HUES64 (cell line): ENCODE results near the gene FBXO21. TPM values are rescaled to one million over a fixed set of nuclear protein-coding genes. Genes with fewer than 3 reads are reported as not detected.
"Not testable (repeated sequence)": the region's sequence is repeated elsewhere in the genome, so short reads cannot be mapped to it uniquely, and the experiment has no call there.

ENCODE experiments used
- H3K27ac ChIP-seq: 2 replicates; pipeline ENCODE4 v1.7.0; 2013; ENCODE audit warnings: low read depth, low read length, inconsistent platforms
- H3K27me3 ChIP-seq: 2 replicates; pipeline ENCODE4 v1.6.1; 2013; ENCODE audit warnings: mild to moderate bottlenecking, low read length; ENCODE audit not compliant: insufficient read depth
- H3K36me3 ChIP-seq: 2 replicates; pipeline ENCODE4 v1.6.1; 2013; ENCODE audit warnings: mild to moderate bottlenecking, low read length; ENCODE audit not compliant: insufficient read depth
- H3K4me1 ChIP-seq: 2 replicates; pipeline ENCODE4 v1.6.1; 2013; ENCODE audit warnings: mild to moderate bottlenecking, low read length, moderate library complexity; ENCODE audit not compliant: insufficient read depth
- H3K4me3 ChIP-seq: 2 replicates; pipeline ENCODE4 v1.5.1; 2013; ENCODE audit warnings: mild to moderate bottlenecking, low read length, moderate library complexity
- H3K9ac ChIP-seq: 2 replicates; pipeline ENCODE4 v1.6.1; 2013; ENCODE audit warnings: mild to moderate bottlenecking, low read depth, low read length
- H3K9me3 ChIP-seq: 2 replicates; pipeline ENCODE4 v1.6.1; 2013; ENCODE audit warnings: low read depth, low read length; ENCODE audit not compliant: insufficient read depth
- WGBS: fragments of 150-250, 120-280 bp; methylation state at CpG from one replicate; pipeline ENCODE4 v1.1.7; 2013; ENCODE audit warnings: missing lambda C conversion rate; 5-methylcytosine and 5-hydroxymethylcytosine counted together
- polyA plus RNA-seq, 2 experiments: library from polyadenylated mRNA; stranded (reverse); fragments of 50-300 nt; gene quantifications; one replicate each; pipeline ENCODE4 v1.2.3, GENCODE V29; 2013

FBXO21 gene
- 27.2 TPM for polyA plus RNA-seq (2013, experiment 1 of 2)
- 29.6 TPM for polyA plus RNA-seq (2013, experiment 2 of 2)

- Histone ChIP-seq H3K4me1 (peaks cover 12% of the 10 kb centered on the region; the same call in 1 of the 2 replicates), H3K27ac (no peak within 1 kb of the TSS), H3K27me3 (no peaks in the 10 kb centered on the region), H3K4me3 (peak within 1 kb of the TSS; percentile 99), H3K9me3 (no peaks in the 10 kb centered on the region), H3K9ac (peak within 1 kb of the TSS; percentile 91), H3K36me3 (peaks cover 22% of the 10 kb centered on the region)
- under 1% methylated on average over 57 of the region's 59 CpGs for WGBS
Observed at GRCh38 chr12:117190210-117190781, at the start of gene FBXO21. TSS of gene FBXO21 (minus strand) at chr12:117190470. CDS start at chr12:117190456, 14 bp downstream.

GRCh38 chr12:117236456-117237001, 46.3 kb upstream of the FBXO21 start:
- peaks cover 11% of the 10 kb centered on the region; the same call in 1 of the 2 replicates for H3K4me1 ChIP-seq
- no peaks in the 10 kb centered on the region for H3K36me3 ChIP-seq
- no peak overlapping the region for H3K27ac ChIP-seq
- no peak overlapping the region for H3K4me3 ChIP-seq
- 6% methylated on average over 13 of the region's 13 CpGs for WGBS
- no peaks in the 10 kb centered on the region for H3K27me3 ChIP-seq
- no peak overlapping the region for H3K9ac ChIP-seq
- no peaks in the 10 kb centered on the region for H3K9me3 ChIP-seq

- Histone ChIP-seq H3K9me3 (no peaks in the 10 kb centered on the region), H3K9ac (no peak overlapping the region), H3K4me3 (no peak overlapping the region), H3K27ac (no peak overlapping the region; the same call in 1 of the 2 replicates), H3K4me1 (peaks cover 11% of the 10 kb centered on the region; the same call in 1 of the 2 replicates), H3K36me3 (no peaks in the 10 kb centered on the region), H3K27me3 (no peaks in the 10 kb centered on the region)
- 54% methylated on average over 1 of the region's 2 CpGs for WGBS
Observed at GRCh38 chr12:117235261-117235660, 45.0 kb upstream of the FBXO21 start.

GRCh38 chr12:117234441-117234840, 44.2 kb upstream of the FBXO21 start:
- WGBS: 96% methylated on average over 15 of the region's 15 CpGs
- no peak overlapping the region for H3K4me3 ChIP-seq
- no peak overlapping the region for H3K9ac ChIP-seq
- H3K4me1 ChIP-seq: peaks cover 11% of the 10 kb centered on the region; the same call in 1 of the 2 replicates
- H3K27me3 ChIP-seq: no peaks in the 10 kb centered on the region
- no peaks in the 10 kb centered on the region for H3K36me3 ChIP-seq
- H3K27ac ChIP-seq: no peak overlapping the region
- H3K9me3 ChIP-seq: no peaks in the 10 kb centered on the region

- Histone ChIP-seq H3K9me3 (no peaks in the 10 kb centered on the region), H3K4me3 (no peak overlapping the region), H3K36me3 (no peaks in the 10 kb centered on the region), H3K27me3 (no peaks in the 10 kb centered on the region), H3K4me1 (peaks cover 11% of the 10 kb centered on the region; the same call in 1 of the 2 replicates), H3K9ac (no peak overlapping the region), H3K27ac (no peak overlapping the region)
- 85% methylated on average over 11 of the region's 11 CpGs for WGBS
Observed at GRCh38 chr12:117231750-117232149, 41.5 kb upstream of the FBXO21 start.

- H3K9me3 ChIP-seq: no peaks in the 10 kb centered on the region
- H3K27me3 ChIP-seq: no peaks in the 10 kb centered on the region
- WGBS: 87% methylated on average over 2 of the region's 2 CpGs
- no peak overlapping the region for H3K27ac ChIP-seq
- no peak overlapping the region for H3K4me3 ChIP-seq
- H3K9ac ChIP-seq: no peak overlapping the region
- no peaks in the 10 kb centered on the region for H3K36me3 ChIP-seq
- no peaks in the 10 kb centered on the region for H3K4me1 ChIP-seq
Observed at GRCh38 chr12:117228239-117228638, 38.0 kb upstream of the FBXO21 start.

GRCh38 chr12:117227000-117227653, 36.9 kb upstream of the FBXO21 start:
- no peaks in the 10 kb centered on the region for H3K27me3 ChIP-seq
- no peaks in the 10 kb centered on the region for H3K36me3 ChIP-seq
- 74% methylated on average over 11 of the region's 12 CpGs for WGBS
- no peaks in the 10 kb centered on the region for H3K9me3 ChIP-seq
- H3K27ac ChIP-seq: no peak overlapping the region
- no peak overlapping the region for H3K9ac ChIP-seq
- H3K4me3 ChIP-seq: no peak overlapping the region
- H3K4me1 ChIP-seq: no peaks in the 10 kb centered on the region

GRCh38 chr12:117226505-117226904, 36.2 kb upstream of the FBXO21 start:
- Histone ChIP-seq H3K4me3 (no peak overlapping the region), H3K9ac (no peak overlapping the region), H3K4me1 (no peaks in the 10 kb centered on the region), H3K9me3 (no peaks in the 10 kb centered on the region), H3K36me3 (no peaks in the 10 kb centered on the region), H3K27ac (no peak overlapping the region), H3K27me3 (no peaks in the 10 kb centered on the region)
- WGBS: 90% methylated on average over 10 of the region's 10 CpGs

- Histone ChIP-seq H3K27me3 (no peaks in the 10 kb centered on the region), H3K36me3 (no peaks in the 10 kb centered on the region), H3K4me3 (no peak overlapping the region), H3K27ac (no peak overlapping the region), H3K4me1 (no peaks in the 10 kb centered on the region), H3K9ac (no peak overlapping the region), H3K9me3 (no peaks in the 10 kb centered on the region)
- 82% methylated on average over 6 of the region's 6 CpGs for WGBS
Observed at GRCh38 chr12:117225179-117225578, 34.9 kb upstream of the FBXO21 start.

- 97% methylated on average over 4 of the region's 5 CpGs for WGBS
- not testable (repeated sequence) for H3K27me3 ChIP-seq, H3K27ac ChIP-seq, H3K4me3 ChIP-seq, H3K36me3 ChIP-seq, H3K9ac ChIP-seq, H3K9me3 ChIP-seq, H3K4me1 ChIP-seq
Observed at GRCh38 chr12:117220947-117221346, 30.7 kb upstream of the FBXO21 start.

- Histone ChIP-seq H3K27ac (no peak overlapping the region), H3K4me1 (no peaks in the 10 kb centered on the region), H3K9me3 (no peaks in the 10 kb centered on the region), H3K4me3 (no peak overlapping the region), H3K9ac (no peak overlapping the region), H3K27me3 (no peaks in the 10 kb centered on the region), H3K36me3 (no peaks in the 10 kb centered on the region)
- WGBS: 89% methylated on average over 6 of the region's 7 CpGs
Observed at GRCh38 chr12:117218149-117218548, 27.9 kb upstream of the FBXO21 start.
